HG03565 (cell line): ENCODE results near the gene AP2A1.

ENCODE experiments used
- ATAC-seq: cut with Tn5 transposase; IDR thresholded peaks from one replicate; pipeline ENCODE4 v1.9.1; 2021; ENCODE audit warnings: mild to moderate bottlenecking, moderate library complexity; ENCODE audit not compliant: unreplicated experiment

Gene AP2A1

GRCh38 chr19:49836176-49837008 lies 69.6 kb downstream of the AP2A1 start:
- ATAC-seq: no peak

GRCh38 chr19:49837009-49837310 lies 70.2 kb downstream of the AP2A1 start:
- ATAC-seq: no peak

- ATAC-seq: no peak
These were observed 70.6 kb downstream of the AP2A1 start for GRCh38 chr19:49837425-49837824.

- ATAC-seq: no peak
These were observed 72.2 kb downstream of the AP2A1 start for GRCh38 chr19:49838885-49839588.

- no peak for ATAC-seq
These were observed 72.9 kb downstream of the AP2A1 start for GRCh38 chr19:49839713-49840112.

GRCh38 chr19:49840321-49840720 lies 73.5 kb downstream of the AP2A1 start:
- ATAC-seq: no peak

GRCh38 chr19:49840736-49841249 lies 74.0 kb downstream of the AP2A1 start:
- no peak for ATAC-seq

- ATAC-seq: no peak
These were observed 76.5 kb downstream of the AP2A1 start for GRCh38 chr19:49843265-49843664.

GRCh38 chr19:49844138-49845095 lies 77.6 kb downstream of the AP2A1 start:
- no peak for ATAC-seq

- ATAC-seq: no peak
These were observed 78.6 kb downstream of the AP2A1 start for GRCh38 chr19:49845414-49845813.

- no peak for ATAC-seq
These were observed 79.6 kb downstream of the AP2A1 start for GRCh38 chr19:49846408-49846807.

- ATAC-seq: no peak
These were observed 81.2 kb downstream of the AP2A1 start for GRCh38 chr19:49847731-49848696.

GRCh38 chr19:49848938-49849337 lies 82.1 kb downstream of the AP2A1 start:
- ATAC-seq: no peak

- ATAC-seq: no peak
These were observed 82.8 kb downstream of the AP2A1 start for GRCh38 chr19:49849433-49850220.

- ATAC-seq: no peak
These were observed 83.4 kb downstream of the AP2A1 start for GRCh38 chr19:49850221-49850486.

- ATAC-seq: peak; percentile 58
These were observed 83.9 kb downstream of the AP2A1 start, which contains the start of gene PTOV1 for GRCh38 chr19:49850487-49851342. TSS of gene PTOV1 (plus strand) at chr19:49851159.

- ATAC-seq: peak; percentile 3
These were observed 84.9 kb downstream of the AP2A1 start for GRCh38 chr19:49851456-49852259.
